Measurements from ENCODE around the gene TMEM167B. TPM values are rescaled to one million over a fixed set of nuclear protein-coding genes. Genes with fewer than 3 reads are reported as not detected.

TMEM167B gene
- total RNA-seq, 1 experiment from 2014 or later = 15.6 TPM

GRCh38 chr1:109041621-109042468 lies 48.7 kb upstream of the TMEM167B start, which contains the start of gene WDR47 (continued):
- TF ChIP-seq HMGXB4 (CRISPR knock-in tag; IDR thresholded peaks at IDR 0.05) = peak; percentile 48; the same call in 1 of the 2 replicates
- 0 out of 2 replicates have a peak, but pooled peaks have one; percentile 71 for TF ChIP-seq ZNF416 (CRISPR knock-in tag; IDR thresholded peaks at IDR 0.05)
- TF ChIP-seq FOXP1 (CRISPR knock-in tag; IDR thresholded peaks at IDR 0.05; ENCODE audit: borderline replicate concordance) = peak; percentile 72; the same call in 1 of the 2 replicates

GRCh38 chr1:109045595-109045994 lies 45.0 kb upstream of the TMEM167B start:
- no peak for ATAC-seq
- DNase-seq (ENCODE audit: low spot score) = no peak
- Mint-ChIP-seq H3K36me3 (no peaks in the 10 kb centered on the region), H3K27ac (no peak overlapping the region), H3K9me3 (no peaks in the 10 kb centered on the region), H3K4me3 (no peak overlapping the region), H3K4me1 (peaks cover 5% of the 10 kb centered on the region), H3K27me3 (ENCODE audit: low read depth) (no peaks in the 10 kb centered on the region; the same call in 1 of the 2 replicates)
- ChIA-PET POLR2A (no interaction called here), CTCF (no interaction called here)
- TF ChIP-seq AFF4 (CRISPR knock-in tag; IDR thresholded peaks at IDR 0.05; ENCODE audit: borderline replicate concordance) = no peak
- no peak for TF ChIP-seq SMAD4 (CRISPR knock-in tag; IDR thresholded peaks at IDR 0.05)
- no peak for TF ChIP-seq ZNF416 (CRISPR knock-in tag; IDR thresholded peaks at IDR 0.05)
- TF ChIP-seq OVOL2 (CRISPR knock-in tag; IDR thresholded peaks at IDR 0.05; ENCODE audit: borderline replicate concordance) = no peak
- no peak for TF ChIP-seq RORB (CRISPR knock-in tag; IDR thresholded peaks at IDR 0.05)
- TF ChIP-seq MLX (CRISPR knock-in tag; IDR thresholded peaks at IDR 0.05) = no peak
- TF ChIP-seq NFATC4 (CRISPR knock-in tag; IDR thresholded peaks at IDR 0.05) = no peak
- no peak for TF ChIP-seq GRHL2 (CRISPR knock-in tag; IDR thresholded peaks at IDR 0.05; ENCODE audit: insufficient replicate concordance, severe bottlenecking)
- TF ChIP-seq NR3C1 (CRISPR knock-in tag; conservative IDR thresholded peaks at IDR 0.05; ENCODE audit: low read depth) = no peak
- no peak for TF ChIP-seq CBFB (CRISPR knock-in tag; IDR thresholded peaks at IDR 0.05; ENCODE audit: low read depth)
- TF ChIP-seq ATF2 (CRISPR knock-in tag; IDR thresholded peaks at IDR 0.05; ENCODE audit: borderline replicate concordance, low read depth) = no peak

- CTCF ChIA-PET = no interaction called here
- no peak for ATAC-seq
- no peak for DNase-seq (ENCODE audit: low spot score)
- Mint-ChIP-seq H3K36me3 (no peaks in the 10 kb centered on the region), H3K9me3 (no peaks in the 10 kb centered on the region), H3K27me3 (ENCODE audit: low read depth) (no peaks in the 10 kb centered on the region; the same call in 1 of the 2 replicates), H3K27ac (no peak overlapping the region), H3K4me1 (0 out of 2 replicates have a peak, but pooled peaks cover 3% of the 10 kb centered on the region), H3K4me3 (no peak overlapping the region)
- POLR2A ChIA-PET = no interaction called here
- TF ChIP-seq MXD4 (CRISPR knock-in tag; IDR thresholded peaks at IDR 0.05; ENCODE audit: borderline replicate concordance) (no peak), E2F4 (CRISPR knock-in tag; IDR thresholded peaks at IDR 0.05; ENCODE audit: borderline replicate concordance, low read depth) (no peak), E2F1 (CRISPR knock-in tag; IDR thresholded peaks at IDR 0.05) (no peak), CREM (CRISPR knock-in tag; IDR thresholded peaks at IDR 0.05) (no peak), GTF2I (CRISPR knock-in tag; conservative IDR thresholded peaks at IDR 0.05) (no peak), IRF1 (CRISPR knock-in tag; IDR thresholded peaks at IDR 0.05) (no peak)
These were observed 43.9 kb upstream of the TMEM167B start for GRCh38 chr1:109046671-109047070.
